DND-41 (cell line): ENCODE data around the gene CCDC91.

ENCODE experiments used
- ATAC-seq: fragments of 200-7000 bp; cut with Tn5 transposase; 3 replicates; pipeline ENCODE4 v1.9.1; 2021; ENCODE audit warnings: low read depth; ENCODE audit not compliant: insufficient read depth
- DNase-seq: peaks from one replicate; pipeline ENCODE4 v3.0.0-alpha.2; 2020
- H2AFZ ChIP-seq: 2 replicates; pipeline ENCODE4 v1.6.0; 2012; ENCODE audit warnings: low read depth, low read length
- H3K27ac ChIP-seq: 2 replicates; pipeline ENCODE4 v1.5.1; 2012; ENCODE audit warnings: low read length, inconsistent platforms
- H3K27me3 ChIP-seq: fragments of 200-600 bp; sonication (generic); 2 replicates; pipeline ENCODE4 v1.6.0; 2012; ENCODE audit warnings: low read length, mild to moderate bottlenecking, inconsistent platforms; ENCODE audit not compliant: insufficient read depth, poor library complexity
- H3K36me3 ChIP-seq: 2 replicates; pipeline ENCODE4 v1.5.1; 2012; ENCODE audit warnings: low read length, inconsistent platforms; ENCODE audit not compliant: insufficient read depth
- H3K4me1 ChIP-seq: 2 replicates; pipeline ENCODE4 v1.5.1; 2012; ENCODE audit warnings: mild to moderate bottlenecking, low read length; ENCODE audit not compliant: insufficient read depth
- H3K4me2 ChIP-seq: 2 replicates; pipeline ENCODE4 v1.6.0; 2012; ENCODE audit warnings: mild to moderate bottlenecking, moderate library complexity, low read length, inconsistent platforms; ENCODE audit not compliant: insufficient read depth
- H3K4me3 ChIP-seq, 2 experiments: fragments of 200-600 bp in 1 of 2; shearing (Covaris generic) in 1 of 2; 2 replicates each; pipeline ENCODE4 v1.5.1; 2012 to 2016; ENCODE audit warnings: inconsistent platforms in 2 of 2, low read length in 2 of 2, mild to moderate bottlenecking in 2 of 2, low read depth in 1 of 2, moderate library complexity in 1 of 2
- H3K79me2 ChIP-seq: 2 replicates; pipeline ENCODE4 v1.6.0; 2012; ENCODE audit warnings: low read length, inconsistent platforms; ENCODE audit not compliant: insufficient read depth
- H3K9ac ChIP-seq: 2 replicates; pipeline ENCODE4 v1.6.0; 2012; ENCODE audit warnings: low read depth, mild to moderate bottlenecking, inconsistent platforms, low read length, moderate library complexity
- H3K9me3 ChIP-seq: 2 replicates; pipeline ENCODE4 v1.5.1; 2012; ENCODE audit warnings: low read length, moderate library complexity, mild to moderate bottlenecking, inconsistent platforms; ENCODE audit not compliant: insufficient read depth, severe bottlenecking
- H4K20me1 ChIP-seq: 2 replicates; pipeline ENCODE4 v1.6.0; 2012; ENCODE audit warnings: low read length; ENCODE audit not compliant: insufficient read depth
- EZH2 ChIP-seq: IDR thresholded peaks from 3 replicates; pipeline ENCODE4 v1.6.1; 2012; ENCODE audit warnings: borderline replicate concordance, low read depth, mild to moderate bottlenecking, moderate library complexity, low read length, inconsistent platforms; ENCODE audit not compliant: severe bottlenecking
- TF ChIP-seq, protein P1 (sequence below): IDR thresholded peaks from 2 replicates; pipeline ENCODE4 v1.5.1; 2012; ENCODE audit warnings: borderline replicate concordance, low read length, moderate library complexity, mild to moderate bottlenecking; ENCODE audit not compliant: poor library complexity, severe bottlenecking; ENCODE audit errors: extremely low read depth

CCDC91 gene

DNA sequence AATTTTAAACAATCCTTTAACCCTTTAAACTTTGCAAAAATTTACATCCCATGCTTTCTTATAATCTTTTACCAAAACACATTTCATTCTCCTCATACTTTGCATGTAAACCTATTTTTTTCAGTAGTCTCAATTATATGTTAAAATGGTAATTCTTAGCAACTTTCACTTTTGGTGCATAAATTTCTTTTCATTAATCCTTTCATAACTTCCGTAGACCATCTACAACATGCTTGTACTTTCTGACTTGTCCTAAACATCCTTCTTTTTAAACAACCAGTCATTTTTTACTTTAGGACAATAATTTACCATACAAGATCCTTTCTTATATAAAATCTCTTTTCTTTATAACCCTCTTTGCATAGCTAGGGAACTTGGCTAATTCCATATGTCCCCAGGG is 19.5 kb downstream of the CCDC91 start:
- Histone ChIP-seq H3K36me3 (peaks cover 21% of the 10 kb centered on the region), H3K79me2 (peaks cover 27% of the 10 kb centered on the region), H3K9ac (no peak overlapping the region), H4K20me1 (no peaks in the 10 kb centered on the region), H3K4me2 (no peak overlapping the region), H3K27me3 (no peaks in the 10 kb centered on the region), H3K4me1 (no peaks in the 10 kb centered on the region), H3K4me3 (no peak overlapping the region), H2AFZ (no peak overlapping the region), H3K27ac (no peak overlapping the region), H3K9me3 (peaks cover 22% of the 10 kb centered on the region)
- DNase-seq (no peak), ATAC-seq (no peak)
- TF ChIP-seq, protein P1, sequence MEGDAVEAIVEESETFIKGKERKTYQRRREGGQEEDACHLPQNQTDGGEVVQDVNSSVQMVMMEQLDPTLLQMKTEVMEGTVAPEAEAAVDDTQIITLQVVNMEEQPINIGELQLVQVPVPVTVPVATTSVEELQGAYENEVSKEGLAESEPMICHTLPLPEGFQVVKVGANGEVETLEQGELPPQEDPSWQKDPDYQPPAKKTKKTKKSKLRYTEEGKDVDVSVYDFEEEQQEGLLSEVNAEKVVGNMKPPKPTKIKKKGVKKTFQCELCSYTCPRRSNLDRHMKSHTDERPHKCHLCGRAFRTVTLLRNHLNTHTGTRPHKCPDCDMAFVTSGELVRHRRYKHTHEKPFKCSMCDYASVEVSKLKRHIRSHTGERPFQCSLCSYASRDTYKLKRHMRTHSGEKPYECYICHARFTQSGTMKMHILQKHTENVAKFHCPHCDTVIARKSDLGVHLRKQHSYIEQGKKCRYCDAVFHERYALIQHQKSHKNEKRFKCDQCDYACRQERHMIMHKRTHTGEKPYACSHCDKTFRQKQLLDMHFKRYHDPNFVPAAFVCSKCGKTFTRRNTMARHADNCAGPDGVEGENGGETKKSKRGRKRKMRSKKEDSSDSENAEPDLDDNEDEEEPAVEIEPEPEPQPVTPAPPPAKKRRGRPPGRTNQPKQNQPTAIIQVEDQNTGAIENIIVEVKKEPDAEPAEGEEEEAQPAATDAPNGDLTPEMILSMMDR: no peak
- no peak for TF ChIP-seq EZH2

- TF ChIP-seq, protein P1: no peak
- no peak for TF ChIP-seq EZH2
- H3K4me2 ChIP-seq: no peak overlapping the region
- H3K27ac ChIP-seq: no peak overlapping the region
- no peak for DNase-seq
- ATAC-seq: no peak
- peaks cover 32% of the 10 kb centered on the region for H3K79me2 ChIP-seq
- no peak overlapping the region for H2AFZ ChIP-seq
- H3K4me1 ChIP-seq: no peaks in the 10 kb centered on the region
- no peak overlapping the region for H3K4me3 ChIP-seq
- H3K27me3 ChIP-seq: no peaks in the 10 kb centered on the region
- no peak overlapping the region for H3K9ac ChIP-seq
- no peaks in the 10 kb centered on the region; the same call in 1 of the 2 replicates for H4K20me1 ChIP-seq
- H3K36me3 ChIP-seq: peaks cover 21% of the 10 kb centered on the region
- peaks cover 22% of the 10 kb centered on the region for H3K9me3 ChIP-seq
Observed at GRCh38 chr12:28212182-28212581, 21.9 kb downstream of the CCDC91 start.

GRCh38 chr12:28215021-28215420 is 24.8 kb downstream of the CCDC91 start:
- no peak for DNase-seq
- Histone ChIP-seq H2AFZ (no peak overlapping the region), H3K79me2 (peaks cover 43% of the 10 kb centered on the region), H3K4me3 (no peak overlapping the region), H3K4me1 (no peaks in the 10 kb centered on the region), H3K36me3 (peaks cover 17% of the 10 kb centered on the region), H3K27me3 (no peaks in the 10 kb centered on the region), H4K20me1 (no peaks in the 10 kb centered on the region; the same call in 1 of the 2 replicates), H3K27ac (no peak overlapping the region), H3K9ac (no peak overlapping the region), H3K9me3 (peaks cover 12% of the 10 kb centered on the region), H3K4me2 (no peak overlapping the region)
- ATAC-seq: no peak
- TF ChIP-seq EZH2: no peak
- TF ChIP-seq, protein P1: no peak

DNA sequence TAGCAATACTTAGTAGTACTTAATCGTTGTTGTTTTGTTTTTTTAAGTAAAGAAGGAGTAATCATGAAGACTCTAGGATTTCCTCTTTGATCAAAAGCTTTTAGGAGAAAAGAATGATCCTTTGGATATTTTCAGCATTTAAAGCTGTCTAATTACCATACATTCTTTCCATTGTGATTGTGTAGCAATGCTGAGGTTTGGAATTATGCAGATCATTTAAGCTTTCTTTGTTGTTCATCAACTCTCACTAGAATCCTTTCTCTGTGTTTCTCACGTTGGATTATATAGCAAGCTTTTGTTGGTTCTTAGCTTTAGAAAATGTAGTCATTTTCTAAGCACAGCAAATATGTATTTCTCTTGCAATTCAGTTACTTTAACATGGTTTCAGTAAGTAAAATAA is 25.8 kb downstream of the CCDC91 start:
- Histone ChIP-seq H2AFZ (no peak overlapping the region), H3K27me3 (no peaks in the 10 kb centered on the region), H3K79me2 (peaks cover 52% of the 10 kb centered on the region), H3K9me3 (peaks cover 7% of the 10 kb centered on the region), H3K27ac (no peak overlapping the region), H4K20me1 (no peaks in the 10 kb centered on the region; the same call in 1 of the 2 replicates), H3K36me3 (peaks cover 12% of the 10 kb centered on the region), H3K4me1 (no peaks in the 10 kb centered on the region; the same call in 1 of the 2 replicates), H3K9ac (no peak overlapping the region), H3K4me2 (no peak overlapping the region), H3K4me3 (no peak overlapping the region)
- DNase-seq (no peak), ATAC-seq (no peak)
- no peak for TF ChIP-seq EZH2
- TF ChIP-seq, protein P1: no peak
